SK-N-MC (cell line): Measurements from ENCODE around the gene CDH23.

Source experiments
- DNase-seq: peaks from one replicate; pipeline ENCODE4 v3.0.0-alpha.2; 2011; ENCODE audit warnings: low read depth, low spot score
- H3K27ac ChIP-seq: fragments of 200-600 bp; sonication (generic); 2 replicates; pipeline ENCODE4 v1.5.1; 2016; ENCODE audit warnings: mixed run types
- H3K36me3 ChIP-seq: fragments of 200-600 bp; sonication (generic); 2 replicates; pipeline ENCODE4 v1.6.1; 2017; ENCODE audit warnings: antibody characterized with exemption, low read length, mixed read lengths; ENCODE audit not compliant: insufficient read depth
- H3K4me3 ChIP-seq: fragments of 200-600 bp; sonication (generic); 2 replicates; pipeline ENCODE4 v1.5.1; 2016
- H3K9ac ChIP-seq: fragments of 200-600 bp; sonication (generic); 2 replicates; pipeline ENCODE4 v1.8.0; 2017; ENCODE audit warnings: mixed run types, mixed read lengths; ENCODE audit not compliant: insufficient read length
- H3K9me3 ChIP-seq: fragments of 200-600 bp; sonication (generic); 2 replicates; pipeline ENCODE4 v1.6.1; 2017; ENCODE audit warnings: low read depth, mild to moderate bottlenecking, antibody characterized with exemption, low read length, moderate library complexity, mixed read lengths
- EZH2 ChIP-seq: fragments of 200-600 bp; sonication (generic); IDR thresholded peaks from one replicate; pipeline ENCODE4 v1.6.1; 2017; ENCODE audit warnings: antibody characterized with exemption
- FOXP2 ChIP-seq: optimal IDR thresholded peaks from 2 replicates; pipeline ENCODE3; 2011; ENCODE audit warnings: mild to moderate bottlenecking, moderate library complexity; ENCODE audit not compliant: insufficient read depth; ENCODE audit errors: extremely low read length, control extremely low read depth
- POLR2AphosphoS5 ChIP-seq: IDR thresholded peaks from 2 replicates; pipeline ENCODE4 v1.6.1; 2012; ENCODE audit warnings: mild to moderate bottlenecking, low read depth, low read length, borderline replicate concordance

The CDH23 gene

DNA sequence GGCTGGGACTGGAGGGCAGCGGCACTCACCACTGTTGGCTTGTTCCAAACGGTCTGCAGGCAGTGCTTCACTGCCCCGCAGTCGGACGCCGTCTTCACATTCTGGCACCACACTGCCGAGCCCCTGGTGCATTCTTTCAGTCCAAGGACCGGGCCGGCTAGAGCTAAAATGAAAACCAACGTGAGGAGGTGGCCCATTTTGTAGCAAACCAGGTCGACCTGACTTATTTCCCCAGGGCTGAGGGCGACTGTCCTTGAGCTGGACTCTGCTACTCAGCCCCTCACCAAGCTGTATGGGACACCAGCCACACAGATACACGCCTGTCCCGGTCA is 437.6 kb downstream of the CDH23 start:
- Histone ChIP-seq H3K27ac (no peak overlapping the region), H3K9ac (no peak overlapping the region), H3K36me3 (peaks cover 19% of the 10 kb centered on the region; the same call in 1 of the 2 replicates), H3K4me3 (no peak overlapping the region), H3K9me3 (no peaks in the 10 kb centered on the region)
- TF ChIP-seq FOXP2 (no peak), POLR2AphosphoS5 (no peak), EZH2 (no peak)
- no peak for DNase-seq

GRCh38 chr10:71835671-71836595 is 439.2 kb downstream of the CDH23 start:
- no peak for DNase-seq
- Histone ChIP-seq H3K27ac (peak overlapping the region; percentile 71), H3K9ac (peak overlapping the region; percentile 6)

GRCh38 chr10:71836596-71836974 is 439.9 kb downstream of the CDH23 start:
- Histone ChIP-seq H3K27ac (peak overlapping the region; percentile 71), H3K4me3 (peak overlapping the region; percentile 49)
- DNase-seq, result no peak

More at GRCh38 chr10:71835671-71836595, 439.2 kb downstream of the CDH23 start:
- Histone ChIP-seq H3K36me3 (peaks cover 8% of the 10 kb centered on the region; the same call in 1 of the 2 replicates), H3K9me3 (no peaks in the 10 kb centered on the region), H3K4me3 (peak overlapping the region; percentile 49)
- TF ChIP-seq POLR2AphosphoS5 (no peak), EZH2 (no peak), FOXP2 (no peak)

GRCh38 chr10:71837098-71837827 is 440.5 kb downstream of the CDH23 start:
- no peak for DNase-seq
- 0 out of 2 replicates have a peak overlapping the region, but pooled peaks have one; percentile 15 for H3K4me3 ChIP-seq
- H3K27ac ChIP-seq, result peak overlapping the region; percentile 71
- no peaks in the 10 kb centered on the region; the same call in 1 of the 2 replicates for H3K36me3 ChIP-seq
- H3K9me3 ChIP-seq, result no peaks in the 10 kb centered on the region
- H3K9ac ChIP-seq, result no peak overlapping the region
- TF ChIP-seq EZH2 (no peak), FOXP2 (no peak), POLR2AphosphoS5 (no peak)

More at GRCh38 chr10:71836596-71836974, 439.9 kb downstream of the CDH23 start:
- Histone ChIP-seq H3K9me3 (no peaks in the 10 kb centered on the region), H3K36me3 (peaks cover 1% of the 10 kb centered on the region; the same call in 1 of the 2 replicates), H3K9ac (no peak overlapping the region)
- TF ChIP-seq EZH2, result no peak
- no peak for TF ChIP-seq FOXP2
- no peak for TF ChIP-seq POLR2AphosphoS5

DNA sequence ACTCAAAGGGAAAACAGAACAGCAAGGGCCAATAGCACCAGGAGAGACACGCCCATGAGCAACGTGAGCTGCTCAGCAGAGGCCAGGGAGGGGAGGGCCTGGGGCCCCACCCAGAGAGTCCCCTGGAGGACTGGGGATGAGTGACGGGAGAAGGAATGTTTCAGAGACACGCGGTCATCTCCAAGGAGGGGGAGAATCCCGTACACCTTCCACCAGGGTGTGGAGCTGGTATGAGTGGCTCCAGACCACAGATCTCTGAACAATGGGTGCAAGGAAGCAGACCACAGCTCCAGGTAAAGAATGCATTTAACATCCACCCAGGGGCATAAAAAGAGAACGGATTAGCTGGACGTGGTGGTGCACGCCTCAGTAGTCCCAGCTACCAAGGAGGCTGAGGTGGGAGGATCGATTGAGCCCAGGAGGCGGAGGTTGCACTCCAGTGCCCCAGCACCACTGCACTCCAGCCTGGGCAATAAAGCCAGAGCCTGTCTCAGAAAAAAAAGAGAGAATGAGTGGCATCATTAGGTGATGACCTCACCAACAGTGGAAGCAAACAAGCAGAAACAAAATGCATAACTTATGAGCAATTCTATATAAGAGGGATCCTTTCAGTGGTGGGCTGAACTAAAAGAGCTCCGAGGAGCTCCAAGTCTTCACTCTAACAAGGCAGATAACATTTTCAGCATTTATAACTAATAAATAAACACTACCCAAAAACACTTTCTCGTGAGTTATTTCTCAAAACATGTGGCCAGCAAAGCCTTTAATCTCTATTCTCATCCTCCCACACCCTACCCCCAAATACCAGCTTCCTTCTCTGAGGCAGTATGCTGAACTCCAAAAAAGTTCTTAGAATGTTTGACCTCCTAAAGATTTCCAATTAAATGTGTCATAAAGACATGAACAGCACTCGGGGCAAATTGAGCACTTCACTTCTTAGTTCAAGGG is 441.8 kb downstream of the CDH23 start:
- H3K4me3 ChIP-seq, result no peak overlapping the region
- DNase-seq, result no peak
- no peak overlapping the region for H3K27ac ChIP-seq
- H3K36me3 ChIP-seq, result no peaks in the 10 kb centered on the region; the same call in 1 of the 2 replicates
- TF ChIP-seq POLR2AphosphoS5 (no peak), FOXP2 (no peak), EZH2 (no peak)
- H3K9me3 ChIP-seq, result no peaks in the 10 kb centered on the region
- no peak overlapping the region for H3K9ac ChIP-seq

DNA sequence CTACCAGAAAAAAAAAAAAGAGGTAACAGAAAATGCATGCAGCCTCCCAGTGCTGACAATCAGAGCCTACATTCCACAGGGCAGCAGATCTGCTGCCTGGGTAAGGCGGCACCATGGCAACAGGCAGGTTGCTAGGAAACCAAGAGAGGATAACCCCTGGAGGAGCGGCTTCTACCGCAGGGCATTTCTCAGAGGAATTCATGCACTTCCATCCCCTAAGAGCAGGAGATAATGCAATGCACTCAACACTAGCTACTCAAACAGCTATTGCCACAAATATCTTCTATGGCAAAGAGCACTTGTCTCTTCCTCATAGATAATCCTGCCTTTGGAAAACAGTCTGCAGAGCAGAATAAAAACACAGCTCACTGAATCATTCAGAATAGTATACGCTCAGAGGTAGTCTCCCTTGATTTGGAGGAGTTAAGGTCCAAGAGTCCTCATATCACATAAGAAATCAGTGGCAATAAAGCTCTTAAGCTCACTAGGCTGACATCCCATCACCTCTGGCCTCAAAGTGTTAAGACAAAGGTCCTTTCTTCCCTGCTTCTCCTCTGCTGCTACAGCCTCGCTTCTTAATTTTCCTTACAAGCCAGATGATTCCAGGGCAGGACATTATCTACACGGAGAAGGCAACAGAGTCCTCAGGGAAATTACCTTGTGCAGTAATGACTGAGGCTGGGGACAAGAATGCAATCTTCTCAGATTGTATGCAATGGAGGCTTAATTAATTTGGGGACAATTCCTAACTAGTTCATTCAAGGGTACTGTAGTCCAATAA is 443.6 kb downstream of the CDH23 start:
- H3K36me3 ChIP-seq, result no peaks in the 10 kb centered on the region; the same call in 1 of the 2 replicates
- DNase-seq, result peak; percentile 91
- no peak overlapping the region for H3K9ac ChIP-seq
- peak overlapping the region; percentile 10; the same call in 1 of the 2 replicates for H3K27ac ChIP-seq
- no peak overlapping the region; the same call in 1 of the 2 replicates for H3K4me3 ChIP-seq
- TF ChIP-seq FOXP2, result peak; percentile 36
- TF ChIP-seq EZH2, result no peak
- no peaks in the 10 kb centered on the region for H3K9me3 ChIP-seq

GRCh38 chr10:71840958-71841335 is 444.2 kb downstream of the CDH23 start:
- H3K27ac ChIP-seq, result 0 out of 2 replicates have a peak overlapping the region, but pooled peaks have one; percentile 10
- DNase-seq, result no peak
- H3K9me3 ChIP-seq, result no peaks in the 10 kb centered on the region
- TF ChIP-seq FOXP2 (no peak), POLR2AphosphoS5 (no peak), EZH2 (no peak)
- no peak overlapping the region for H3K4me3 ChIP-seq
- H3K36me3 ChIP-seq, result no peaks in the 10 kb centered on the region; the same call in 1 of the 2 replicates
- H3K9ac ChIP-seq, result no peak overlapping the region
